ENCODE data around the gene TAF6L. TPM values are rescaled to one million over a fixed set of nuclear protein-coding genes. Genes with fewer than 3 reads are reported as not detected.

TAF6L gene
- total and polyA plus RNA-seq, 9 of the 15 experiments (the other 6 are each of a cell fraction or from before 2014, with no cell fraction given) = 0.04 to 45.5 (median 20.8) TPM

DNA sequence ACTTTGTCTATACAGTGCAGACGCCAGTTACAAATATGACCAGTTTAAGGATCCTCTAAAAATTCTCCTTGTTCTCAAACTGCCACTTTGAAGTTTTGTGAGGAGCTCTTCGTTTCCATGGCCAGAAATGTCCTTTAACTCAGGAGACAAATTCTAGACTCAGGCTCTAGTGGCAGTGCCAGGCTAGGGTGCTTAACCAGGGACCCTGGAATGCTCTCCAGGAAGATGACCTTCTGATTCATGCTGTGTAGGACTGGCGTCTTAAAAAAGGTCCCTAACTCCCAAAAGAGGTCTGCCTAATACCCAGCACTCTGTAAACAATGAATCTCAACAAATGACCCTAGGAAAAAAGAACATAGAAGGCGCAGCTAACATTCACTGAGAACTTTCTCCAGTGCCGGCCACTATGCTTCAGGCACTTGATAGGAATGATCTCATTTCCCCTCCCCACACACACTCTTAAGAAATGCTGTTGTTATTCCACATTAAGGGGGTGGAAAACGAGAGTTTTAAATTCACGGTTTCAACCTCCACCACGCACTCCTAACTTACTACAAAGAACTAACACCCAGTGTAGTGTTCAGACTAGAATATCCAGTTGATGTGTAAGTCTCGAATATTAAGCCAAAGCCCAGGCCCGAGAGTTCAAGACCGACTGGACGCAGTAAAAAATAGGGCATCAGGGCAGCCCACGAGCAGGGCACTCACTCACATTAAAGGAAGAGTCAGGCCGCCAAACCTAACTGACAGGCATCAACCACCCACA is 33.3 kb downstream of the TAF6L start:
- H4K20me1 ChIP-seq (replicated peaks; ENCODE audit: control insufficient read depth, insufficient read depth, low read length) = peaks cover 9% of the 10 kb centered on the region; the same call in 1 of the 2 replicates
- peak overlapping the region; percentile 97 for H3K4me2 ChIP-seq (ENCODE audit: insufficient read depth, low read length)
- BruUV-seq (replicated peaks) = TSS peak; percentile 68
- 4% methylated on average over 14 of the region's 14 CpGs for WGBS (ENCODE audit: insufficient coverage, low coverage, missing lambda C conversion rate)
- no peaks in the 10 kb centered on the region for H3K9me3 ChIP-seq (replicated peaks; ENCODE audit: control insufficient read depth, insufficient read depth, low read depth, low read length)
- peak in 2 of 4 experiments; percentile 16 to 19 for DNase-seq (ENCODE audit: extremely low read depth in 1 of 4, low spot score in 3 of 4)
- in situ Hi-C loops (cut with MboI) = no loop called here
- peaks cover 28% of the 10 kb centered on the region for H3K79me2 ChIP-seq (ENCODE audit: control insufficient read depth, insufficient read depth, low read length)
- H3K27ac ChIP-seq (ENCODE audit: extremely low read depth, low read depth, low read length) = peak overlapping the region; percentile 74
- H2AFZ ChIP-seq (ENCODE audit: low read depth, low read length) = peak overlapping the region; percentile 70; the same call in 1 of the 2 replicates
- ChIA-PET POLR2A (interaction anchor here (0.6 to 5.5 kb wide), 21 partner anchors 12 to 128 kb away, joined by 3 to 116 read pairs (median 4); partner anchors contain the start of genes SLC3A2, STX5, TAF6L and TEX54), CTCF (ENCODE audit: low intra/inter-chr PET ratio) (interaction anchor here (0.6 kb wide), 1 partner anchor 1057 kb away, joined by 3 read pairs; no protein-coding TSS in a partner anchor)
- H3K36me3 ChIP-seq (ENCODE audit: control insufficient read depth, insufficient read depth, low read length) = peaks cover 47% of the 10 kb centered on the region
- ATAC-seq = peak; percentile 10; the same call in 1 of the 3 replicates
- intact Hi-C loops (cut with micrococcal nuclease) = loop anchor here (1.0 to 5.0 kb wide), 3 partner anchors 27 to 58 kb away; no protein-coding TSS in a partner anchor
- peaks cover 11 to 19% of the 10 kb centered on the region in 2 experiments; a peak in 4 of 5 replicates for H3K4me1 ChIP-seq (replicated peaks in 1 of 2; ENCODE audit: control insufficient read depth in 2 of 2, insufficient read depth in 2 of 2, low read length in 2 of 2)
- H3K4me3 ChIP-seq = peak overlapping the region; percentile 94
- no peaks in the 10 kb centered on the region for H3K27me3 ChIP-seq (ENCODE audit: control insufficient read depth in 2 of 2, insufficient read depth in 2 of 2, low read length in 2 of 2)
- no peaks in the 10 kb centered on the region for H3K9me1 ChIP-seq (ENCODE audit: control insufficient read depth, insufficient read depth, low read length)
- no peak for FAIRE-seq
- peak overlapping the region; percentile 90 to 97 for H3K9ac ChIP-seq (ENCODE audit: insufficient read depth in 1 of 2, low read depth in 2 of 2, low read length in 2 of 2)
- TF ChIP-seq, protein P1, sequence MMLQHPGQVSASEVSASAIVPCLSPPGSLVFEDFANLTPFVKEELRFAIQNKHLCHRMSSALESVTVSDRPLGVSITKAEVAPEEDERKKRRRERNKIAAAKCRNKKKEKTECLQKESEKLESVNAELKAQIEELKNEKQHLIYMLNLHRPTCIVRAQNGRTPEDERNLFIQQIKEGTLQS (IDR thresholded peaks at IDR 0.05) = peak; percentile 24; the same call in 1 of the 2 replicates
- TF ChIP-seq, protein P1 (CRISPR knock-in tag; conservative IDR thresholded peaks at IDR 0.05) = no peak
- TF ChIP-seq ZNF79 (CRISPR knock-in tag; IDR thresholded peaks at IDR 0.05; ENCODE audit: low read depth) (no peak), RFX5 (IDR thresholded peaks at IDR 0.05; ENCODE audit: low read depth, low read length) (no peak), ZNF143 (CRISPR knock-in tag; IDR thresholded peaks at IDR 0.05) (no peak), POLR3G (IDR thresholded peaks at IDR 0.05; ENCODE audit: extremely low read depth, insufficient read length, insufficient replicate concordance) (no peak), ARID2 (IDR thresholded peaks at IDR 0.05) (no peak), OTX1 (CRISPR knock-in tag; IDR thresholded peaks at IDR 0.05) (no peak), MECOM (CRISPR knock-in tag; IDR thresholded peaks at IDR 0.05) (no peak)
- TF ChIP-seq, protein P2, sequence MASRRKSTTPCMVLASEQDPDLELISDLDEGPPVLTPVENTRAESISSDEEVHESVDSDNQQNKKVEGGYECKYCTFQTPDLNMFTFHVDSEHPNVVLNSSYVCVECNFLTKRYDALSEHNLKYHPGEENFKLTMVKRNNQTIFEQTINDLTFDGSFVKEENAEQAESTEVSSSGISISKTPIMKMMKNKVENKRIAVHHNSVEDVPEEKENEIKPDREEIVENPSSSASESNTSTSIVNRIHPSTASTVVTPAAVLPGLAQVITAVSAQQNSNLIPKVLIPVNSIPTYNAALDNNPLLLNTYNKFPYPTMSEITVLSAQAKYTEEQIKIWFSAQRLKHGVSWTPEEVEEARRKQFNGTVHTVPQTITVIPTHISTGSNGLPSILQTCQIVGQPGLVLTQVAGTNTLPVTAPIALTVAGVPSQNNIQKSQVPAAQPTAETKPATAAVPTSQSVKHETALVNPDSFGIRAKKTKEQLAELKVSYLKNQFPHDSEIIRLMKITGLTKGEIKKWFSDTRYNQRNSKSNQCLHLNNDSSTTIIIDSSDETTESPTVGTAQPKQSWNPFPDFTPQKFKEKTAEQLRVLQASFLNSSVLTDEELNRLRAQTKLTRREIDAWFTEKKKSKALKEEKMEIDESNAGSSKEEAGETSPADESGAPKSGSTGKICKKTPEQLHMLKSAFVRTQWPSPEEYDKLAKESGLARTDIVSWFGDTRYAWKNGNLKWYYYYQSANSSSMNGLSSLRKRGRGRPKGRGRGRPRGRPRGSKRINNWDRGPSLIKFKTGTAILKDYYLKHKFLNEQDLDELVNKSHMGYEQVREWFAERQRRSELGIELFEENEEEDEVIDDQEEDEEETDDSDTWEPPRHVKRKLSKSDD (conservative IDR thresholded peaks at IDR 0.05; ENCODE audit: low read length) = no peak
- TF ChIP-seq, protein P3, sequence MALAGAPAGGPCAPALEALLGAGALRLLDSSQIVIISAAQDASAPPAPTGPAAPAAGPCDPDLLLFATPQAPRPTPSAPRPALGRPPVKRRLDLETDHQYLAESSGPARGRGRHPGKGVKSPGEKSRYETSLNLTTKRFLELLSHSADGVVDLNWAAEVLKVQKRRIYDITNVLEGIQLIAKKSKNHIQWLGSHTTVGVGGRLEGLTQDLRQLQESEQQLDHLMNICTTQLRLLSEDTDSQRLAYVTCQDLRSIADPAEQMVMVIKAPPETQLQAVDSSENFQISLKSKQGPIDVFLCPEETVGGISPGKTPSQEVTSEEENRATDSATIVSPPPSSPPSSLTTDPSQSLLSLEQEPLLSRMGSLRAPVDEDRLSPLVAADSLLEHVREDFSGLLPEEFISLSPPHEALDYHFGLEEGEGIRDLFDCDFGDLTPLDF (CRISPR knock-in tag; IDR thresholded peaks at IDR 0.05) = no peak
- TF ChIP-seq, protein P4, sequence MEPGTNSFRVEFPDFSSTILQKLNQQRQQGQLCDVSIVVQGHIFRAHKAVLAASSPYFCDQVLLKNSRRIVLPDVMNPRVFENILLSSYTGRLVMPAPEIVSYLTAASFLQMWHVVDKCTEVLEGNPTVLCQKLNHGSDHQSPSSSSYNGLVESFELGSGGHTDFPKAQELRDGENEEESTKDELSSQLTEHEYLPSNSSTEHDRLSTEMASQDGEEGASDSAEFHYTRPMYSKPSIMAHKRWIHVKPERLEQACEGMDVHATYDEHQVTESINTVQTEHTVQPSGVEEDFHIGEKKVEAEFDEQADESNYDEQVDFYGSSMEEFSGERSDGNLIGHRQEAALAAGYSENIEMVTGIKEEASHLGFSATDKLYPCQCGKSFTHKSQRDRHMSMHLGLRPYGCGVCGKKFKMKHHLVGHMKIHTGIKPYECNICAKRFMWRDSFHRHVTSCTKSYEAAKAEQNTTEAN (CRISPR knock-in tag; IDR thresholded peaks at IDR 0.05) = peak; percentile 31; the same call in 1 of the 2 replicates
- TF ChIP-seq, protein P5, sequence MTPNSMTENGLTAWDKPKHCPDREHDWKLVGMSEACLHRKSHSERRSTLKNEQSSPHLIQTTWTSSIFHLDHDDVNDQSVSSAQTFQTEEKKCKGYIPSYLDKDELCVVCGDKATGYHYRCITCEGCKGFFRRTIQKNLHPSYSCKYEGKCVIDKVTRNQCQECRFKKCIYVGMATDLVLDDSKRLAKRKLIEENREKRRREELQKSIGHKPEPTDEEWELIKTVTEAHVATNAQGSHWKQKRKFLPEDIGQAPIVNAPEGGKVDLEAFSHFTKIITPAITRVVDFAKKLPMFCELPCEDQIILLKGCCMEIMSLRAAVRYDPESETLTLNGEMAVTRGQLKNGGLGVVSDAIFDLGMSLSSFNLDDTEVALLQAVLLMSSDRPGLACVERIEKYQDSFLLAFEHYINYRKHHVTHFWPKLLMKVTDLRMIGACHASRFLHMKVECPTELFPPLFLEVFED (CRISPR knock-in tag; conservative IDR thresholded peaks at IDR 0.05) = no peak
